SW 1271 (cell line): ENCODE data around the gene TCF7.
A peak's percentile ranks its signal among the peaks of the same experiment; 100 is the strongest.
"Not testable (repeated sequence)": the region's sequence is repeated elsewhere in the genome, so short reads cannot be mapped to it uniquely, and the experiment has no call there.

Source experiments
- DNase-seq, 2 experiments: peaks; one replicate each; lab custom pipeline; 2025; lab: John Stamatoyannopoulos, UW

Gene TCF7

GRCh38 chr5:134145041-134145757, 30.7 kb downstream of the TCF7 start:
- DNase-seq = no peak

- DNase-seq = peak; percentile 32 to 74
Measured at GRCh38 chr5:134145779-134146581, 31.5 kb downstream of the TCF7 start.

- no peak for DNase-seq
Measured at GRCh38 chr5:134146651-134147518, 32.4 kb downstream of the TCF7 start.

GRCh38 chr5:134148316-134148715, 33.8 kb downstream of the TCF7 start:
- DNase-seq = no peak

- DNase-seq = no peak
Measured at GRCh38 chr5:134148986-134149539, 34.6 kb downstream of the TCF7 start.

GRCh38 chr5:134149571-134150303, 35.3 kb downstream of the TCF7 start:
- DNase-seq = no peak

- no peak for DNase-seq
Measured at GRCh38 chr5:134151723-134152122, 37.2 kb downstream of the TCF7 start.

- not testable (repeated sequence) for DNase-seq
Measured at GRCh38 chr5:134152173-134152832, 37.8 kb downstream of the TCF7 start.

- DNase-seq = no peak
Measured at GRCh38 chr5:134153241-134153640, 38.8 kb downstream of the TCF7 start.

GRCh38 chr5:134153657-134154056, 39.2 kb downstream of the TCF7 start:
- DNase-seq = no peak

- DNase-seq = no peak
Measured at GRCh38 chr5:134161513-134162395, 47.3 kb downstream of the TCF7 start.

GRCh38 chr5:134162592-134162991, 48.1 kb downstream of the TCF7 start:
- DNase-seq = no peak

- DNase-seq = no peak
Measured at GRCh38 chr5:134171972-134172371, 57.5 kb downstream of the TCF7 start.

- peak in 1 of 2 experiments; percentile 58 for DNase-seq
Measured at GRCh38 chr5:134174841-134175839, 60.7 kb downstream of the TCF7 start.

GRCh38 chr5:134175921-134176510, 61.5 kb downstream of the TCF7 start:
- DNase-seq = peak in 1 of 2 experiments; percentile 40

GRCh38 chr5:134176511-134177368, 62.3 kb downstream of the TCF7 start, which contains the start of gene SKP1:
TSS of gene SKP1 (minus strand) at chr5:134176950. CDS start at chr5:134174022, 2,928 bp downstream.
- DNase-seq = peak; percentile 69 to 89
